GM23248 (cell line): ENCODE data around the gene NF1.

Experiments
- EZH2 ChIP-seq: fragments of 200-600 bp; sonication (generic); IDR thresholded peaks from 2 replicates; pipeline ENCODE4 v1.6.1; 2018; ENCODE audit warnings: antibody characterized with exemption, mild to moderate bottlenecking; ENCODE audit not compliant: insufficient read depth, poor library complexity, severe bottlenecking
- EZH2phosphoT487 ChIP-seq: fragments of 200-600 bp; sonication (generic); IDR thresholded peaks from 2 replicates; pipeline ENCODE4 v1.6.1; 2018; ENCODE audit warnings: antibody characterized with exemption, moderate library complexity, mild to moderate bottlenecking, low read depth; ENCODE audit not compliant: insufficient read depth

- TF ChIP-seq EZH2 = no peak
- no peak for TF ChIP-seq EZH2phosphoT487
Measured at GRCh38 chr17:31140111-31140510, 45.3 kb downstream of the NF1 start.
